SK-N-SH treated with all-trans-retinoic acid at 6 μM for 48 hours (cell line): ENCODE data around the gene PORCN.

ENCODE experiments used
- ATAC-seq: fragments of 200-7000 bp; cut with Tn5 transposase; 3 replicates; pipeline ENCODE4 v1.9.1; 2020; ENCODE audit warnings: mild to moderate bottlenecking, moderate library complexity
- ARNTL ChIP-seq: fragments of 450-650 bp; formaldehyde crosslinking; IDR thresholded peaks from 2 replicates; pipeline ENCODE4 v1.5.0; 2020; ENCODE audit warnings: low read depth, mild to moderate bottlenecking, moderate library complexity, borderline replicate concordance
- BACH2 ChIP-seq: fragments of 250-450 bp; sonication (Bioruptor Pico); IDR thresholded peaks from 2 replicates; pipeline ENCODE4 v1.9.0; 2021; ENCODE audit warnings: mild to moderate bottlenecking, borderline replicate concordance
- CSDC2 ChIP-seq: fragments of 250-450 bp; sonication (Bioruptor Pico); IDR thresholded peaks from 2 replicates; pipeline ENCODE4 v1.5.0; 2020; ENCODE audit warnings: mild to moderate bottlenecking, moderate library complexity
- ESRRG ChIP-seq: fragments of 250-450 bp; sonication (Bioruptor Pico); IDR thresholded peaks from 2 replicates; pipeline ENCODE4 v1.6.1; 2021; ENCODE audit warnings: mild to moderate bottlenecking
- GLIS3 ChIP-seq: fragments of 250-450 bp; sonication (Bioruptor Pico); IDR thresholded peaks from 2 replicates; pipeline ENCODE4 v1.5.0; 2020; ENCODE audit warnings: mild to moderate bottlenecking, moderate library complexity
- ISL1 ChIP-seq: fragments of 250-450 bp; sonication (Bioruptor Pico); IDR thresholded peaks from 2 replicates; pipeline ENCODE4 v2.1.2; 2022; ENCODE audit warnings: mild to moderate bottlenecking, moderate library complexity
- OSR1 ChIP-seq: fragments of 250-450 bp; sonication (Bioruptor Pico); IDR thresholded peaks from 2 replicates; pipeline ENCODE4 v1.8.0; 2022; ENCODE audit warnings: moderate library complexity, mild to moderate bottlenecking, inconsistent platforms
- PPARA ChIP-seq: fragments of 250-450 bp; sonication (Bioruptor Pico); IDR thresholded peaks from 2 replicates; pipeline ENCODE4 v1.5.0; 2020; ENCODE audit warnings: mild to moderate bottlenecking, borderline replicate concordance
- RARB ChIP-seq: fragments of 250-450 bp; sonication (Bioruptor Pico); IDR thresholded peaks from 2 replicates; pipeline ENCODE4 v1.8.0; 2021; ENCODE audit warnings: mild to moderate bottlenecking, moderate library complexity
- SNAI2 ChIP-seq: fragments of 250-450 bp; sonication (Bioruptor Pico); IDR thresholded peaks from 2 replicates; pipeline ENCODE4 v1.5.0; 2020; ENCODE audit warnings: mild to moderate bottlenecking, moderate library complexity
- TCF4 ChIP-seq: fragments of 250-450 bp; sonication (Bioruptor Pico); IDR thresholded peaks from 2 replicates; pipeline ENCODE4 v1.8.0; 2021; ENCODE audit warnings: mild to moderate bottlenecking, moderate library complexity, borderline replicate concordance
- TOX ChIP-seq: fragments of 250-450 bp; sonication (Bioruptor Pico); IDR thresholded peaks from 2 replicates; pipeline ENCODE4 v1.8.0; 2021; ENCODE audit warnings: mild to moderate bottlenecking, moderate library complexity, borderline replicate concordance
- ZC3H10 ChIP-seq: fragments of 250-450 bp; sonication (Bioruptor Pico); IDR thresholded peaks from 2 replicates; pipeline ENCODE4 v1.5.1; 2021; ENCODE audit warnings: mild to moderate bottlenecking, moderate library complexity
- ZFP30 ChIP-seq: fragments of 450-650 bp; formaldehyde crosslinking; IDR thresholded peaks from 2 replicates; pipeline ENCODE4 v1.5.0; 2022; ENCODE audit warnings: mild to moderate bottlenecking, moderate library complexity
- ZNF565 ChIP-seq: fragments of 450-650 bp; formaldehyde crosslinking; conservative IDR thresholded peaks from 2 replicates; pipeline ENCODE4 v1.5.0; 2020; ENCODE audit warnings: low read depth, mild to moderate bottlenecking, moderate library complexity
- ZNF70 ChIP-seq: fragments of 450-650 bp; formaldehyde crosslinking; IDR thresholded peaks from 2 replicates; pipeline ENCODE4 v1.5.0; 2020; ENCODE audit warnings: mild to moderate bottlenecking, moderate library complexity
- TF ChIP-seq, protein P1 (sequence below): fragments of 250-450 bp; sonication (Bioruptor Pico); IDR thresholded peaks from 2 replicates; pipeline ENCODE4 v1.5.1; 2021; ENCODE audit warnings: mild to moderate bottlenecking, moderate library complexity
- TF ChIP-seq, protein P2 (sequence below): fragments of 250-450 bp; sonication (Bioruptor Pico); IDR thresholded peaks from 2 replicates; pipeline ENCODE4 v1.5.1; 2020; ENCODE audit warnings: low read depth, mild to moderate bottlenecking, moderate library complexity
- TF ChIP-seq, protein P3 (sequence below): fragments of 250-450 bp; sonication (Bioruptor Pico); IDR thresholded peaks from 2 replicates; pipeline ENCODE4 v1.5.0; 2020; ENCODE audit warnings: mild to moderate bottlenecking, moderate library complexity
- TF ChIP-seq, protein P4 (sequence below): fragments of 250-450 bp; sonication (Bioruptor Pico); IDR thresholded peaks from 2 replicates; pipeline ENCODE4 v1.8.0; 2021; ENCODE audit warnings: low read depth, mild to moderate bottlenecking, moderate library complexity, borderline replicate concordance
- TF ChIP-seq, protein P5 (sequence below): fragments of 250-450 bp; sonication (Bioruptor Pico); IDR thresholded peaks from 2 replicates; pipeline ENCODE4 v1.8.0; 2020; ENCODE audit warnings: mild to moderate bottlenecking, moderate library complexity, borderline replicate concordance

The PORCN gene

DNA sequence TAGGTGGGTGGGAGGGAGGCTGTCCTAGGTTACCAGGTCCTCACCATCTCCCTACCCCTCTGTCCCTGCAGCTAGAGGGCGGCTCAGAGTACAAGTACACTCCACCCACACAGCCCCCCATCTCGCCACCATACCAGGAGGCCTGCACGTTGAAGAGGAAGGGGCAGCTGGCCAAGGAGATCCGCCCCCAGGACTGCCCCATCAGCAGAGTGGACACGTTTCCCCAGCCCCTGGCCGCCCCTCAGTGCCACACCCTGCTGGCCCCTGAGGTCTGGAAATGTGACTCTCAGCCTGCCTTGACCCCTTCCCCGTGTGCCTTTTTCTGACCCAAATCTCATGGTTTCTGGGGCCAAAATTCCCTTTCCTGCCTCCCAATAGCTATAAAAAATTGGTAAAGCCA lies 26.3 kb upstream of the PORCN start:
- no peak for ATAC-seq
- TF ChIP-seq GLIS3 (CRISPR knock-in tag) (no peak), TOX (CRISPR knock-in tag) (no peak), ESRRG (no peak), CSDC2 (CRISPR knock-in tag) (no peak), OSR1 (CRISPR knock-in tag) (no peak), ZC3H10 (CRISPR knock-in tag) (no peak)

DNA sequence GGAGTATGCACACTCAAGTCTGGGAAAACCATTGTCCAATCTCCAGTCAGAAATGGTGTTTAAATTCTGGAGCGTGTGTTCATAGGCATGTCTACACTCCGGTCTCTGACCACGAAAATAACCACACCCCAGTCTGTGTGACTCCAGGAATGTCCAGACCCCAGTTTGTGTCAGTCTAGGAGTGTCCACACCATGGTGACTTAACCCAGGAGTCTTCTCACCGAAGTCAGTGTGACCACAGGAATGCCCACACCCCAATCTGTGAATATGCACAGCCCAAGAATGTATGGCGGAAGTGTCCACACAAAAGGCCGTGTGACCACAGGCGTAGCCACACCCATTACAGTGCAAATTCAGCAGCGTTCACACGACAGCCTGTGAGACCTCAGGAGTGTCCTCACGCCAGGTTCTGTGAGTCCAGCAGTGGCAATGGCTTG lies 21.4 kb upstream of the PORCN start:
- TF ChIP-seq GLIS3 (CRISPR knock-in tag) (no peak), PPARA (CRISPR knock-in tag) (no peak), CSDC2 (CRISPR knock-in tag) (no peak), TOX (CRISPR knock-in tag) (no peak), TCF4 (CRISPR knock-in tag) (no peak), SNAI2 (CRISPR knock-in tag) (no peak), ZFP30 (CRISPR knock-in tag) (no peak), ZNF70 (CRISPR knock-in tag) (no peak), ISL1 (CRISPR knock-in tag) (no peak), RARB (CRISPR knock-in tag) (no peak), BACH2 (CRISPR knock-in tag) (no peak), OSR1 (CRISPR knock-in tag) (no peak), ZC3H10 (CRISPR knock-in tag) (no peak), ZNF565 (CRISPR knock-in tag) (no peak)
- TF ChIP-seq, protein P1, sequence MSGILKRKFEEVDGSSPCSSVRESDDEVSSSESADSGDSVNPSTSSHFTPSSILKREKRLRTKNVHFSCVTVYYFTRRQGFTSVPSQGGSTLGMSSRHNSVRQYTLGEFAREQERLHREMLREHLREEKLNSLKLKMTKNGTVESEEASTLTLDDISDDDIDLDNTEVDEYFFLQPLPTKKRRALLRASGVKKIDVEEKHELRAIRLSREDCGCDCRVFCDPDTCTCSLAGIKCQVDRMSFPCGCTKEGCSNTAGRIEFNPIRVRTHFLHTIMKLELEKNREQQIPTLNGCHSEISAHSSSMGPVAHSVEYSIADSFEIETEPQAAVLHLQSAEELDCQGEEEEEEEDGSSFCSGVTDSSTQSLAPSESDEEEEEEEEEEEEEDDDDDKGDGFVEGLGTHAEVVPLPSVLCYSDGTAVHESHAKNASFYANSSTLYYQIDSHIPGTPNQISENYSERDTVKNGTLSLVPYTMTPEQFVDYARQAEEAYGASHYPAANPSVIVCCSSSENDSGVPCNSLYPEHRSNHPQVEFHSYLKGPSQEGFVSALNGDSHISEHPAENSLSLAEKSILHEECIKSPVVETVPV: no peak
- TF ChIP-seq, protein P2, sequence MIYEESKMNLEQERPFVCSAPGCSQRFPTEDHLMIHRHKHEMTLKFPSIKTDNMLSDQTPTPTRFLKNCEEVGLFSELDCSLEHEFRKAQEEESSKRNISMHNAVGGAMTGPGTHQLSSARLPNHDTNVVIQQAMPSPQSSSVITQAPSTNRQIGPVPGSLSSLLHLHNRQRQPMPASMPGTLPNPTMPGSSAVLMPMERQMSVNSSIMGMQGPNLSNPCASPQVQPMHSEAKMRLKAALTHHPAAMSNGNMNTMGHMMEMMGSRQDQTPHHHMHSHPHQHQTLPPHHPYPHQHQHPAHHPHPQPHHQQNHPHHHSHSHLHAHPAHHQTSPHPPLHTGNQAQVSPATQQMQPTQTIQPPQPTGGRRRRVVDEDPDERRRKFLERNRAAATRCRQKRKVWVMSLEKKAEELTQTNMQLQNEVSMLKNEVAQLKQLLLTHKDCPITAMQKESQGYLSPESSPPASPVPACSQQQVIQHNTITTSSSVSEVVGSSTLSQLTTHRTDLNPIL (CRISPR knock-in tag): no peak
- TF ChIP-seq, protein P3, sequence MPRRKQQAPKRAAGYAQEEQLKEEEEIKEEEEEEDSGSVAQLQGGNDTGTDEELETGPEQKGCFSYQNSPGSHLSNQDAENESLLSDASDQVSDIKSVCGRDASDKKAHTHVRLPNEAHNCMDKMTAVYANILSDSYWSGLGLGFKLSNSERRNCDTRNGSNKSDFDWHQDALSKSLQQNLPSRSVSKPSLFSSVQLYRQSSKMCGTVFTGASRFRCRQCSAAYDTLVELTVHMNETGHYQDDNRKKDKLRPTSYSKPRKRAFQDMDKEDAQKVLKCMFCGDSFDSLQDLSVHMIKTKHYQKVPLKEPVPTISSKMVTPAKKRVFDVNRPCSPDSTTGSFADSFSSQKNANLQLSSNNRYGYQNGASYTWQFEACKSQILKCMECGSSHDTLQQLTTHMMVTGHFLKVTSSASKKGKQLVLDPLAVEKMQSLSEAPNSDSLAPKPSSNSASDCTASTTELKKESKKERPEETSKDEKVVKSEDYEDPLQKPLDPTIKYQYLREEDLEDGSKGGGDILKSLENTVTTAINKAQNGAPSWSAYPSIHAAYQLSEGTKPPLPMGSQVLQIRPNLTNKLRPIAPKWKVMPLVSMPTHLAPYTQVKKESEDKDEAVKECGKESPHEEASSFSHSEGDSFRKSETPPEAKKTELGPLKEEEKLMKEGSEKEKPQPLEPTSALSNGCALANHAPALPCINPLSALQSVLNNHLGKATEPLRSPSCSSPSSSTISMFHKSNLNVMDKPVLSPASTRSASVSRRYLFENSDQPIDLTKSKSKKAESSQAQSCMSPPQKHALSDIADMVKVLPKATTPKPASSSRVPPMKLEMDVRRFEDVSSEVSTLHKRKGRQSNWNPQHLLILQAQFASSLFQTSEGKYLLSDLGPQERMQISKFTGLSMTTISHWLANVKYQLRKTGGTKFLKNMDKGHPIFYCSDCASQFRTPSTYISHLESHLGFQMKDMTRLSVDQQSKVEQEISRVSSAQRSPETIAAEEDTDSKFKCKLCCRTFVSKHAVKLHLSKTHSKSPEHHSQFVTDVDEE (CRISPR knock-in tag): no peak
- TF ChIP-seq, protein P4, sequence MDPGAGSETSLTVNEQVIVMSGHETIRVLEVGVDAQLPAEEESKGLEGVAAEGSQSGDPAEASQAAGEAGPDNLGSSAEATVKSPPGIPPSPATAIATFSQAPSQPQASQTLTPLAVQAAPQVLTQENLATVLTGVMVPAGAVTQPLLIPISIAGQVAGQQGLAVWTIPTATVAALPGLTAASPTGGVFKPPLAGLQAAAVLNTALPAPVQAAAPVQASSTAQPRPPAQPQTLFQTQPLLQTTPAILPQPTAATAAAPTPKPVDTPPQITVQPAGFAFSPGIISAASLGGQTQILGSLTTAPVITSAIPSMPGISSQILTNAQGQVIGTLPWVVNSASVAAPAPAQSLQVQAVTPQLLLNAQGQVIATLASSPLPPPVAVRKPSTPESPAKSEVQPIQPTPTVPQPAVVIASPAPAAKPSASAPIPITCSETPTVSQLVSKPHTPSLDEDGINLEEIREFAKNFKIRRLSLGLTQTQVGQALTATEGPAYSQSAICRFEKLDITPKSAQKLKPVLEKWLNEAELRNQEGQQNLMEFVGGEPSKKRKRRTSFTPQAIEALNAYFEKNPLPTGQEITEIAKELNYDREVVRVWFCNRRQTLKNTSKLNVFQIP (CRISPR knock-in tag): no peak
- TF ChIP-seq, protein P5, sequence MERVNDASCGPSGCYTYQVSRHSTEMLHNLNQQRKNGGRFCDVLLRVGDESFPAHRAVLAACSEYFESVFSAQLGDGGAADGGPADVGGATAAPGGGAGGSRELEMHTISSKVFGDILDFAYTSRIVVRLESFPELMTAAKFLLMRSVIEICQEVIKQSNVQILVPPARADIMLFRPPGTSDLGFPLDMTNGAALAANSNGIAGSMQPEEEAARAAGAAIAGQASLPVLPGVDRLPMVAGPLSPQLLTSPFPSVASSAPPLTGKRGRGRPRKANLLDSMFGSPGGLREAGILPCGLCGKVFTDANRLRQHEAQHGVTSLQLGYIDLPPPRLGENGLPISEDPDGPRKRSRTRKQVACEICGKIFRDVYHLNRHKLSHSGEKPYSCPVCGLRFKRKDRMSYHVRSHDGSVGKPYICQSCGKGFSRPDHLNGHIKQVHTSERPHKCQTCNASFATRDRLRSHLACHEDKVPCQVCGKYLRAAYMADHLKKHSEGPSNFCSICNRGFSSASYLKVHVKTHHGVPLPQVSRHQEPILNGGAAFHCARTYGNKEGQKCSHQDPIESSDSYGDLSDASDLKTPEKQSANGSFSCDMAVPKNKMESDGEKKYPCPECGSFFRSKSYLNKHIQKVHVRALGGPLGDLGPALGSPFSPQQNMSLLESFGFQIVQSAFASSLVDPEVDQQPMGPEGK (CRISPR knock-in tag): no peak
- ATAC-seq: peak; percentile 71

DNA sequence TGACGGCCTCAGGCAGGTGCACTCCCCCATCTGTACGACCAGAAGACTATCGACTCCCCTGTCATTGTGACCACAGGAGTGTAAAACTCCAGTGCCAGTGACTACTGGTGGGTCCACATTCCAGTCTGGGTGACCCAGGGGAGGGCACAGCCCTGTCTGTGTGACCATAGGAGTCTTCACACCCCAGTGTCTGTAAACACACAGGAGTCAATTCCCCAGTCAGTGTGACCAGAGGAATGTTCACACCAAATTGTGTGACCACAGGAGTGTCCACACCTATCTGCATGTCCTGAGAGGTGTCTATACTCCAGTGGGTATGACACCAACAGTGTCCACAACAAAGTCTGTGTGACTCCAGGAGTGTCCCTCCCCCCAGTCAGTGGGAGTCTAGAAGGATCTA lies 20.8 kb upstream of the PORCN start:
- no peak for ATAC-seq
- TF ChIP-seq RARB (CRISPR knock-in tag): no peak
- TF ChIP-seq TOX (CRISPR knock-in tag): no peak
- no peak for TF ChIP-seq PPARA (CRISPR knock-in tag)
- TF ChIP-seq ZNF565 (CRISPR knock-in tag): no peak
- TF ChIP-seq, protein P5 (CRISPR knock-in tag): no peak
- TF ChIP-seq, protein P2 (CRISPR knock-in tag): no peak
- TF ChIP-seq ARNTL (CRISPR knock-in tag): no peak
- no peak for TF ChIP-seq ISL1 (CRISPR knock-in tag)
